Stimulated activated CD4-positive, alpha-beta T cell treated with anti-CD3 and anti-CD28 coated beads, Interleukin-1b, Interleukin-23, amount 100 ng/mL, for 4 hours (primary cell): Measurements from ENCODE around the gene IGSF9.
A peak's percentile ranks its signal among the peaks of the same experiment; 100 is the strongest.

Experiments
- DNase-seq, 2 donors: peaks; one replicate each; pipeline ENCODE4 v3.0.0-alpha.2; 2020; ENCODE audit warnings: low read depth in 2 of 2

IGSF9 gene, protein sequence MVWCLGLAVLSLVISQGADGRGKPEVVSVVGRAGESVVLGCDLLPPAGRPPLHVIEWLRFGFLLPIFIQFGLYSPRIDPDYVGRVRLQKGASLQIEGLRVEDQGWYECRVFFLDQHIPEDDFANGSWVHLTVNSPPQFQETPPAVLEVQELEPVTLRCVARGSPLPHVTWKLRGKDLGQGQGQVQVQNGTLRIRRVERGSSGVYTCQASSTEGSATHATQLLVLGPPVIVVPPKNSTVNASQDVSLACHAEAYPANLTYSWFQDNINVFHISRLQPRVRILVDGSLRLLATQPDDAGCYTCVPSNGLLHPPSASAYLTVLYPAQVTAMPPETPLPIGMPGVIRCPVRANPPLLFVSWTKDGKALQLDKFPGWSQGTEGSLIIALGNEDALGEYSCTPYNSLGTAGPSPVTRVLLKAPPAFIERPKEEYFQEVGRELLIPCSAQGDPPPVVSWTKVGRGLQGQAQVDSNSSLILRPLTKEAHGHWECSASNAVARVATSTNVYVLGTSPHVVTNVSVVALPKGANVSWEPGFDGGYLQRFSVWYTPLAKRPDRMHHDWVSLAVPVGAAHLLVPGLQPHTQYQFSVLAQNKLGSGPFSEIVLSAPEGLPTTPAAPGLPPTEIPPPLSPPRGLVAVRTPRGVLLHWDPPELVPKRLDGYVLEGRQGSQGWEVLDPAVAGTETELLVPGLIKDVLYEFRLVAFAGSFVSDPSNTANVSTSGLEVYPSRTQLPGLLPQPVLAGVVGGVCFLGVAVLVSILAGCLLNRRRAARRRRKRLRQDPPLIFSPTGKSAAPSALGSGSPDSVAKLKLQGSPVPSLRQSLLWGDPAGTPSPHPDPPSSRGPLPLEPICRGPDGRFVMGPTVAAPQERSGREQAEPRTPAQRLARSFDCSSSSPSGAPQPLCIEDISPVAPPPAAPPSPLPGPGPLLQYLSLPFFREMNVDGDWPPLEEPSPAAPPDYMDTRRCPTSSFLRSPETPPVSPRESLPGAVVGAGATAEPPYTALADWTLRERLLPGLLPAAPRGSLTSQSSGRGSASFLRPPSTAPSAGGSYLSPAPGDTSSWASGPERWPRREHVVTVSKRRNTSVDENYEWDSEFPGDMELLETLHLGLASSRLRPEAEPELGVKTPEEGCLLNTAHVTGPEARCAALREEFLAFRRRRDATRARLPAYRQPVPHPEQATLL

DNA sequence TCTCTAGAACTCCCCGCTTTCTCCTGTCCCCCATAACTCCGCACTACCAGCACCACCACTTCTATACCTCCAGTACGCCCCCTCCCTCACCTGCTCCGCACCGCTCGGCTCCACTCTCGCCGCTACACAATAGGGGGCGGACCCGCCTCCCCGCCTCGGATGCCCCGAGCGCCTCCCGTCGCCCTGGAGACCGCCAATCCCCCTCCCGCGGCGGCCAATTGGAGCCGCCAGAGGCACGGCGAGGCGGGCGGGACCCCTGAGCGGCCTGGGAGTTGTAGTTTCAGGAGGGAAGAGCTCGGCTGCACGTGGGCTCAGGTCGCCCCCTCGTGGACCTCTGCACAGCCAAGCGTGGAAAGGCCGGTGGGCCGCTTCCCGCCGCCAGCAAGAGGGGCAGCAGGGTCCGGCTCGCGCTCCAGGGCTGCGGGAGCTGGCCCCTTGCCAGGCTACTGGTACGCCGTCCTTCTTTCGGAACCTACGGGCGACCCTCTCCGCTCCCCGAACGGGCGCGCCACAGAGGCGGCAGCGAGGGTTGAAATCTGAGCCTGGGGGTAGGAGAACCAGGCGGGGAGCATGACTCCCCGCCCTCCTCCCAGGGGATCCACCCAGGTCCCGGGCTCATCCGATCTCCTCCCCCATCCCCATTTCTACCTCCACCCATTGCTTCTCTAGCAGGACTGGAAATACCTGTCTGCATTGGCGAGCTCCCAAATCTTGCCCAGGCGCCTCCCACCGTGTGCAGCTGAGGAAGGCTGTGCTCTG, at the start of gene IGSF9:
TSS of gene IGSF9 (minus strand) at position 131 of the 759 bp plus-strand sequence. CDS start 2,159 bp downstream, outside the sequence.
- DNase-seq, result peak; percentile 61 to 68

DNA sequence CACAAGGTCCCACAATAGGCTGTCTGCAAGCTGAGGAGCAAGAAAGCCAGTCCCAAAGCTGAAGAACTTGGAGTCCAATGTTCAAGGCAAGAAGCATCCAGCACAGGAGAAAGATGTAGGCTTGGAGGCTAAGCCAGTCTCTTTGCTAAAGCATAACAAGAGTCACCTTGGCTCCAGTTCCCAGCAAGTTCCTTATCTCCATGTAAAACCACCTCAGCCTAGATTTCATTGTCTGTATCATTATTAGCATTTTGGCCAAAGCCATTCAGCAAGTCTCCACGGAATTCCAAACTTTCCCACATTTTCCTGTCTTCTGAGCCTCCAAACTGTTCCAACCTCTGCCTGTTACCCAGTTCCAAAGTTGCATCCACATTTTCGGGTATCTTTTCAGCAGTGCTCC, 49.5 kb upstream of the IGSF9 start:
- no peak for DNase-seq

DNA sequence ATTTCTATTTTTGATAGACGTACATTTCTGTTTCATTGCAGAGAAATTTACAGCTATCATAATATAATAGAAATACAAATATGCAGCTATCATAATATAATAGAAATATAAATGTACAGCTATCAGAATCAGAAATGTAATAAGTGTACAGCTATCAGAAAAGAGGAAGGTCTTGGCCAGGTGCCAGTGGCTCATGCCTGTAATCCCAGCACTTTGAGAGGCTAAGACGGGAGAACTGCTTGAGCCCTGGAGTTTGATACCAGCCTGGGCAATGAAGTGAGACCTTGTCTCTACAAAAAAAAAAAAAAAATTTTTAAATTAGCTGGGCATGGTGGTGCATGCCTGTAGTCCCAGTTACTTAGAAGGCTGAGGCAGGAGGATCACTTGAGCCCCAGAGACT, 48.5 kb upstream of the IGSF9 start:
- no peak for DNase-seq

DNA sequence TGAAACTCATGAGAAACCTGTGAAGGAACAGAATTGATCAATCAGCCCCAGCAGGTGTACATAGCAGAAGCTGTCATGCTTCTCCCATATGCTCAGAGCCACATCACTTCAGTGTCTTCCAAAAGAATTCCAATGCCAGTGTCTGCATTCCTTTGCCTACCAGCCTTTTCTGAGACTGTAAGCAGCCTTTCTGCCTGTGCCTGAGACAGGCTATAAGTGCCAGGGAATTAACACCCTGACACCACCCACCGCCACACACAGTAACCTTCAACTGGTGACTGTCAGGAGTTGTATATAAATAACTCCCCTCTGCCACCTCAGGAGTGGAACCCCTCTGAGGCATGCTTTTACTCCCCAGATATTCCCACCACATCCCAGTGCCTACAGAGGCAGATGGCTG, 46.7 kb upstream of the IGSF9 start:
- no peak for DNase-seq

DNA sequence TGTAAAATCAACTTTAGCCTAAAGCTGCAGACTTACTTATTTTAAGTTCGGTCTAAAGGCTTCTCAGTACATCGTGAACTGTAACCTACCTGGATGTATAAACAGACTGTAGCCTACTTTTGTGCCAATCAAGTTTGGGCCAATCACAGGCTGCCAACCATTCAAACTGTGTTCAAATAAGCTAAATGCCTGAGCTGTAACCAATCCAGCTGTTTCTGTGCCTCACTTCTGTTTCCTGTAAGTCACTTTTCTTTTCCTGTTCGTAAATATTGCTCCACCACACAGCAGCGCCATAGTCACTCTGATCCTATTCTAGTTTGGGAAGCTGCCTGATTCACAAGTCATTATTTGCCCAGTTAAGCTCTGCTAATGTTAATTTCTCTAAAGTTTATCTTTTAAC, 46.1 kb upstream of the IGSF9 start:
- no peak for DNase-seq

DNA sequence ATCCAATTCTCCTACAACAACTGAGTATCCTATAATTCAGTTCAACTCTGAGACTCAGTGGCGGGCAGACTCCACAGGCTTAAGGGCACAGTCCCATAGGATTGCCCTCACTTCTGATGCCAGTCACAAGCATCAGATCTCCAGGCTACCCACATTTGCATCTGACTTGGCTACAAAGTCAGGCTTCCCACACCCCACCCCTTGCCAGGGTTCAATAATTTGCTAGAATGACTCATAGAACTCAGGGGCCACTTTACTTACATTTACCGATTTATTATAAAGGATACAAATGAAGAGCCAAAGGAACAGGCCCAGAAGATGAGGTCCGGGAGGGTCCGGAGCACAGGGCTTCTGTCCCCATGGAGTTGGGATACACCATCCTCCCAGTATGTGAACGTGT, 44.6 kb upstream of the IGSF9 start:
- DNase-seq, result no peak

DNA sequence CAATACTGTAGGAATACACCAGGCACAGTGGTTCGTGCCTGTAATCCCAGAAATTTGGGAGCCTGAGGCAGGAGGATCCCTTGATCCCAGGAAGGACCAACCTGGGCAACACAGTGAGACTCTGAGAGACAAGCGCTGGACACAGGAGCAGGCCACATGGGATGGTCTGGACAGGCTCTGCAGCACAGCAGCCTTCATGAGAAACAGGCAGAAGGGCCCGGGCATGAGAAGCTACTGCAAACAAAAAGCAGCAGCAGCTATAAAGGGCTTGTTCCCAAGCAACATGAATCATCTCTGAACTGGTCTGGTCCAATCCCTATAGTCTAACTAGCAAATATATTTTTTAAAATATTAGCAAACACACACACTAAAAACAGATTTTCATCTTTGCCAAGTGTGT, 44.2 kb upstream of the IGSF9 start:
- no peak for DNase-seq

DNA sequence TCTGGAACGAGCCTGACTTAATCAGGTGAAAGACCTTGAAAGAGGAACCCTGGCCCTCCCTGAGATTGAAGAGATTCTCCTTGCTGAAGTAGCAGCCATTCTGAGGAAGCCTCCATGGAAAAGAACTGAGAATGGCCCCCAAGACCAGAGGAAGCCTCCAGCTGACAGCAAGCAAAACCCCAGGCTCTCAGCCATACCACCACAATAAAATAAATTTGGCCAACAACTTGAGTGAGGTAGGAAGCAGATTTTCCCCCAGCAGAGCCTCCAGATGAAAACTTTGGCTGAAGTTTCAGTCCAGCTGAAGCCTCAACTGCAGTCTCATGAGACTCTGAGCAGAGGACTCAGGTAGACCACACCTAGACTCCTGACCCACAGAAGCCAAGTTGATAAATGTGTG, 42.6 kb upstream of the IGSF9 start:
- DNase-seq, result no peak

DNA sequence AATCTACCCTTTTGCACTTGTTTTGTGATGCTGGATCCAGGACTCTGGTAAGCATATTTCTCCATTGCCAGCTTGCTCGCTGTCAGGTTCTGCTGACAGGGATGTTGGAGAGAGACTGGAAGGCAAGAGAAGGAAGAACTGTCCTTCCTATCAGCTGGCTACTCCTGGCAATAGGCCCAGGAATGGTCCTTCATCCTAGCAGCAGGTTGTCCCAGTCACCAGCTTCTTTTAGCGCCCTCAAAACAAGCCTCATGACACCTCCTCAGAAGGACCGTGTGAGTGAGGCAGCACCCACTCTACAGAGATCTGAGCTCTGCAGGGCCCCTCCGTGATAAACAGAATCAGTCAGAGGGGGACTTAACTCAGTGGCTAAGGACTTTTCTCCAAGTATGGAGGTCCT, 41.8 kb upstream of the IGSF9 start:
- no peak for DNase-seq

DNA sequence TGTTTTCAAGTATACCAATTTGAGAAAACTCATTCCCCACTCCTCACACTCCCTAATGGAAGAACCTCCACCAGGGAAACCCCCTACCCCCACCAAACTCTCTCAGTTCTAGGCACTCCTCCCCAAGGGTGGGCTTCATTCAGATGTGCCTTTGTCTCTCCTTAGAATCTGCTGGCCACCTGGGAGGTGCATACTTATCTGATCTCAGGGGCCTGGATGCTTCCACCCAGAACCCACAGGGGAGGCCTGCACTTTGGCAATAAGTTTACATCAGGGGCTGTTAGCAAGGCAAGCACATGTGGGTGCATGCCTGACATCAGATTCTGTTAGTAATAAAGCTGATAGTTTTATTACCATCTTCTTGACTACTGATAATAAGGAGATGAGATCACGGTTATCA, 41.1 kb upstream of the IGSF9 start:
- DNase-seq, result no peak

DNA sequence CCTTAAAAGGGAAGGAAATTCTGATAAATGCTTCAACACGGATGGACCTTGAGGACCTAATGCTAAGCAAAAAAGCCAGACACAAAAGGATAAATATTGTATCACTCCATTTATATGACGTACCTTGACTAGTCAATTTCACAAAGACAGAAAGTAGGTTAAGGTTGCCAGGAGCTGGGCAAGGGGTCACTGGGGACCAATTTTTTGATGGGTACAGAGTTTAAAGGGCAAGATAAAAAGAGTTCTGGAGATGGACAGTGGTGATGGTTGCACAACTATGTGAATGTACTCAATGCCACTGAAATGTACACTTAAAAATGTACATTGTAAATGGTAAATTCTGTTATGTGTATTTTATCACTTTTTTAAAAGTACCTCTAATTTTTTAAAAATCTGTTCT, 40.7 kb upstream of the IGSF9 start:
- DNase-seq, result no peak

DNA sequence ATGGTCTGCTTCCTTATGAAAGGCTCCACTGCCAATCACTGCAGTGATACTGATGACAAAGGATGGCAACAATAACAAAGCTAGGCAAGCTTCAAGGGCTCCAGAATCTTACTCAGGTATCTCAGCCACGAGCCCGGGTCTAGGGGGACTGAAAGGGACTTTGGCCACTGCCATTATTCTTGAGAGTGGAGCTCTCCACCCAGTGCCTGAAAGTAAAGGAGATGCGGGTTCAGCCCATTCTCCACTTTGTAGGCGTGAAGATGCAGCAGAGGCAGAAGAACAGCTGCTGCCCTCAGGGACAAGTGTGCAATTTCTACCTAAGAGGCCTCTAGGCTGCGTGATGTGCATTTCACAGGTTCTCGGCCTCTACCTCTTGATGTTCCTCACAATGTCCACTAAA, 40.1 kb upstream of the IGSF9 start:
- DNase-seq, result no peak

DNA sequence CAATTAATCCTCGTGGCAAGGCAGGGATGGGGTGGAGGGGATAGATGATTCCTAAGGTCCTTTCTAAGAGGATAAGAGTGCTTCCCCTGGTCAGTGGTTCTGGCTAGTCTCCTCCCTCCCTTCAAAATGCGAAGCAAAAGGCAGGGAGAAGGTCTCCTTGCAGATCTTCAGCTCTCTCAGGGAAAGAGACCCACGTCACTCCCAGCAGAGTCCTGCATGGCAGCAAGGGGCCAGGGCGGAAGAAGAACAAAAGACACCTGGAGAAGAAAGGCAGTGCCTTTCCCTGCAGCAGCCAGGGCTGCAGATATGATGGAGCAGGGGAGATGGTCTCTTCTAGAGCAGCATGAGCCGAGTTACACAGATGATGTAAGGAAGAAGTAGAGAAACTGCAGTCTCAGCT, 38.3 kb upstream of the IGSF9 start:
- no peak for DNase-seq

DNA sequence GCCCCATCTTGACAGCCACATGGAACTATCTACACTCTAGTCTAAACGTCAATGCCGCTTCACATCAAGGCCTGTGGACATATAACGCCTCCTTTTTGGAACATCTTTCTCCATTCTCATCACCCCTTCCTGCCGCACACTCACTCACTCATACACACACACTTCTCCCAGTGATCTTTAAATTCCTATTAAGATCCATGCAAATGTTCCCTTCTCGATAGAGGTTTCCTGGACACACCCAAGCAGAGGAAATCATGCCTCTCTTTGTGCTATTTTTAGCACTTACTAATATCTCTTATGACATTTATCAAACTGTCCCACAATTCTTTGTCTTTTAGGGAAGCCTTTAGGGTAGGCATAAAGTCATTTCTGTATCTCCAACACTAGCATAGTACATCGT, 36.9 kb upstream of the IGSF9 start:
- no peak for DNase-seq

DNA sequence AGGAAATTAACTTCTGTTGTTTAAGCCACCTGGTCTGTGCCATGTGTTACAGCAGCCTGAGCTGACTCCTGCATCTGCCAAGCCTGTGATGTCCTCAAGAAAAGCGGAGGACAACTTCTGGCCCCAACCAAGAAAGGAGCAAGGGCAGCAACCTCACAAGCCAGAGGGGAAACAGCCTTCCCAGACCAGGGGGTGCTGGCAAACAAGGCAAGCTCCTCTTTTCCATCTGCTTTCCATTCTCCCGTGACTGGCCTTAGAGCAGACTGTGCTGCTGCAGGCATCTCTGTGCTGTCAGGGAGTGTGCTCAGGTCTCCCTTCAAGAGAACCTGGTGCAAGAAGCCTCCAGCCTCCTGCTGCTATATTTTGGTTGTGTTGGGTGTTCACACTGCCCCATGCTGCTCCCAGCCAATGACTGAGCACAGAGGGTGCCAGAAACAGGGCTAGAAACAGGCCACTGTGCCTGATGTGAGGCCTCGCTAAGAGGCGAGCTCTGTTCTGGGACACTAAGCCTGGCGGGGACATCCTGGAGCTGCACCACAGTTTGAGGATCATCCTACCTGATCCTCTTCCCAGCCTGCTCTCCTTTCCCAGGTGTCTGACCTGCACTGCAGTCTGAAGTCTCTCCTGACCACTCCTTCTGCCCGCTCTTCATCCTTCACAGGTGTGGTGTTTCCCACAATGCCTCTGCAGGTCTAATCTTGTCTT, 36.1 kb upstream of the IGSF9 start:
- DNase-seq, result no peak

DNA sequence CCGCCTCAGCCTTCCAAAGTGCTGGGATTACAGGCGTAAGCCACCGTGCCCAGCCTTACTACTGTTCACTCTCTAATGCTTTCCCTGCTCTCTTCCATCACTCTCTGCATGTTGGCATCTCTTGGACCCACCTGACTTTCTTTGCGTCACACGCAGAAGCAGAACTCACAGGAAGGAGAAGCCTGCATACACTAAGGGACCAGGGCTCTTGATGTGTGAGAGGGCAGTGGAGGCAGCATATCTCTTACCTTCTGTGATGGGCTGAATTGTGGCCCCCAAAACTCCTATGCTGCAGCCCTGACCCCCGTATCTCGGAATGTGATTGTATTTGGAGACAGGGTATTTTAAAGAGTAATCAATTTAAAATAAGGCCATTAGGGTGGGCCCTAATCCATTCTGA, 35.4 kb upstream of the IGSF9 start:
- DNase-seq, result no peak

DNA sequence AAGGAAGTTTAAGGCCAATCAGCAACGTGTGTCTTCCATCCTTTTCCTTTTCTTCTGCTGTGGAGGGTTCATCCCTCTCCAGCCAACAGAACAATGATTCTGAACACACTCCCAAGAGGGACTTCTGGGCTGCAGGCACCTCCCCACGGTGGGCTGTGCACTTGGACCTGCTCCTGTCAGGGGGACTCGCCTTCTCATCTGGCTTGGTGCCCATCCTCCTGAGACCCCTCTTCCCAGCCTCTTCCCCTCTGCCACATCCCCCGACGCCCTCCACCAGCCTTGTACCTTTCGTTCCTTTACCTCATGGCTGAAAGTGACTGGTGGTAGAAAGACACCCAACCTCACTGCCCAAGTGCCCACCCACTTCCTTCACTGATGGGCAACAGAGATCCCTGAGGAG, 34.7 kb upstream of the IGSF9 start:
- DNase-seq, result no peak

DNA sequence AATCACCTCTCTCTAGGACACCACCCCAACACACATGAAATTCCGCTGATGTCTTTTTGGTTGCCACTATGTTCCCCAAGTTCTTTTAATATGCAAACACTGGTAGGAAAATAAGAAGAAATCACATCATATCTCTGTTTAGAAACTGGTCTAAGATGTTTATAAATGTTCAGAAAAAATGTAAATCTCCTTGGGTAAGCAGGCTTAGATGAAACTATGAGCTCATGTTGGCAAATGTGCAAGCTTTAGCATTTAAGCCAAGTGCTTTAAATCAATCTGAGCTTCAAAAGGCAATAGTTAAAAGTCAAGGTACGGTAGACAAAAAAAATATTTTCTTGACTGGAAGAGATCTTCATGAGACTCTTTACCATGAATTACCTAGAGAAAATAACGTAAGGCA, 33.8 kb upstream of the IGSF9 start:
- no peak for DNase-seq

DNA sequence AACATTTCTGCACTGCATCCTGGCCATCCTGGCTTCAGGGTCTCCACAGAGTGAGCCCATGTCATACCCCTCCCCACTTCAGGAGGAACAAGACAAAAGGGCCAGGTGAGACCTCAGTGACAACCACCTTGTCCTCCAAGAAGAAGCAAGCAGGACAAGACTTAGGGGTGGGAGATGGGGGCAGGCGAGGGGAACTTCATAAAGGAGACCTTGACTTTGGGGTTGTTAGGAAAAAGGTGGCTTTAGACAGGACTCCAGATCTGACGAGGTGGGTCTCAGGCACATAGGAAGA, 32.6 kb upstream of the IGSF9 start:
- DNase-seq, result no peak

DNA sequence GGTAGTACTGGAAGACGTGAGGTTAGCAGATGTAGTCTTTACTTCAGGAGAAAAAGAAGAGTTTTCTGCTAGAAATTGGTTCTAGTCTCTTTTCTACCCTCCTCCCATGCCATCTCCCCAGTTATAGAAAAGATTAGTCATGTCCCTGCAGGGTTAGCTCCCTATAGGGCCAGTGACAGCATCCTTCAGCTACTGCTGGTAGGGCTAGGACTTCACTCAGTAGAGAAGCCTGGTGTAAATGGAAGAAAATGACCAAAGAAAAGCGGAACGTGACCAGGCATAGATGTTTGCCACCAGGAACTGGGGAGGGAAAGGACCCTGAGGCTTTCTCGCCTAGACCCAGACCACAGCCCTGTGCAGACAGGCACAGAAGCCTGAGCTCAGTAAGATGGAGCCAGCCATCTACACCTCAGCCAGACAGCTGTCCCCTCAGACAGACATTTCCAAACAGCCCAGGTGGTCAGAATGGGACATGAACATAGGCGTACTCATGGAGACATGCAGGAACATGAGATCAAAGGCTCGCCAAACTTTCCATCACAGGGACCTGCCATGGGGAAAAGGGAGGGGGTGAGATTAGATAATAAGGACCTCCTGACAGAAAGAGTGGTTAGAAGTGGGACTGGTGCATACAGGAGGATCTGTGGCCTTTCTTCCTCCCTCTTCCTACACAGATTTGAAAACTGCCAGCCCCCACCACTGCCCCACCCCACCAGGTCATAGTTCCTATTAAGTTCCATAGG, 32.1 kb upstream of the IGSF9 start:
- no peak for DNase-seq
